GM21360 (cell line): ENCODE results near the gene PTBP1.
"Not testable (repeated sequence)": the region's sequence is repeated elsewhere in the genome, so short reads cannot be mapped to it uniquely, and the experiment has no call there.

ENCODE experiments used
- ATAC-seq: cut with Tn5 transposase; IDR thresholded peaks from one replicate; pipeline ENCODE4 v1.9.1; 2021; ENCODE audit warnings: mild to moderate bottlenecking, moderate library complexity; ENCODE audit not compliant: unreplicated experiment

Gene PTBP1

GRCh38 chr19:824885-825284, 27.6 kb downstream of the PTBP1 start:
- no peak for ATAC-seq

- no peak for ATAC-seq
Observed at GRCh38 chr19:825897-826644, 28.8 kb downstream of the PTBP1 start.

- ATAC-seq, result no peak
Observed at GRCh38 chr19:827314-827709, 30.1 kb downstream of the PTBP1 start.

- ATAC-seq, result no peak
Observed at GRCh38 chr19:827710-828321, 30.6 kb downstream of the PTBP1 start, which contains the start of gene AZU1. Gene AZU1, plus strand, starts transcription at chr19:827837. Its CDS starts 10 bp downstream, at chr19:827847.

GRCh38 chr19:829129-829758, 32.0 kb downstream of the PTBP1 start:
- no peak for ATAC-seq

- no peak for ATAC-seq
Observed at GRCh38 chr19:831407-832369, 34.4 kb downstream of the PTBP1 start.

GRCh38 chr19:834216-834615, 37.0 kb downstream of the PTBP1 start:
- no peak for ATAC-seq

GRCh38 chr19:835210-835810, 38.1 kb downstream of the PTBP1 start:
- no peak for ATAC-seq

- no peak for ATAC-seq
Observed at GRCh38 chr19:840519-841206, 43.4 kb downstream of the PTBP1 start, which contains the start of gene PRTN3. Gene PRTN3, plus strand, starts transcription at chr19:840999. Its CDS starts 10 bp downstream, at chr19:841009.

- not testable (repeated sequence) for ATAC-seq
Observed at GRCh38 chr19:842802-843179, 45.5 kb downstream of the PTBP1 start.

GRCh38 chr19:843180-843835, 46.1 kb downstream of the PTBP1 start:
- ATAC-seq, result no peak

GRCh38 chr19:843836-844545, 46.7 kb downstream of the PTBP1 start:
- ATAC-seq, result no peak

- no peak for ATAC-seq
Observed at GRCh38 chr19:844546-844971, 47.3 kb downstream of the PTBP1 start.

GRCh38 chr19:845707-846521, 48.7 kb downstream of the PTBP1 start:
- ATAC-seq, result no peak

GRCh38 chr19:848386-848921, 51.2 kb downstream of the PTBP1 start:
- ATAC-seq, result no peak

- ATAC-seq, result not testable (repeated sequence)
Observed at GRCh38 chr19:849195-849594, 51.9 kb downstream of the PTBP1 start.

GRCh38 chr19:850221-850978, 53.1 kb downstream of the PTBP1 start:
- ATAC-seq, result no peak
